GM18867 (cell line): ENCODE results near the gene NHSL1.
"Not testable (repeated sequence)": the region's sequence is repeated elsewhere in the genome, so short reads cannot be mapped to it uniquely, and the experiment has no call there.

Source experiments
- ATAC-seq: cut with Tn5 transposase; IDR thresholded peaks from one replicate; pipeline ENCODE4 v1.9.1; 2021; ENCODE audit warnings: mild to moderate bottlenecking, moderate library complexity; ENCODE audit not compliant: unreplicated experiment

NHSL1 gene

GRCh38 chr6:138430361-138431145 is 68.7 kb downstream of the NHSL1 start:
- no peak for ATAC-seq

GRCh38 chr6:138429761-138430160 is 69.5 kb downstream of the NHSL1 start:
- no peak for ATAC-seq

GRCh38 chr6:138428944-138429598 is 70.2 kb downstream of the NHSL1 start:
- peak; percentile 48 for ATAC-seq

- ATAC-seq = no peak
Measured at GRCh38 chr6:138427701-138428100, 71.6 kb downstream of the NHSL1 start.

- no peak for ATAC-seq
Measured at GRCh38 chr6:138426500-138427123, 72.7 kb downstream of the NHSL1 start.

- ATAC-seq = not testable (repeated sequence)
Measured at GRCh38 chr6:138425256-138425655, 74.0 kb downstream of the NHSL1 start.

GRCh38 chr6:138424004-138424904 is 75.0 kb downstream of the NHSL1 start:
- ATAC-seq = no peak

GRCh38 chr6:138422861-138423260 is 76.4 kb downstream of the NHSL1 start:
- no peak for ATAC-seq

- ATAC-seq = no peak
Measured at GRCh38 chr6:138421608-138422007, 77.7 kb downstream of the NHSL1 start.

- ATAC-seq = no peak
Measured at GRCh38 chr6:138421089-138421488, 78.2 kb downstream of the NHSL1 start.

GRCh38 chr6:138420356-138420755 is 78.9 kb downstream of the NHSL1 start:
- ATAC-seq = no peak

GRCh38 chr6:138419766-138420165 is 79.5 kb downstream of the NHSL1 start:
- no peak for ATAC-seq

- no peak for ATAC-seq
Measured at GRCh38 chr6:138418118-138418742, 81.1 kb downstream of the NHSL1 start.

- ATAC-seq = no peak
Measured at GRCh38 chr6:138417493-138418117, 81.7 kb downstream of the NHSL1 start.

GRCh38 chr6:138416206-138416605 is 83.1 kb downstream of the NHSL1 start:
- no peak for ATAC-seq

- no peak for ATAC-seq
Measured at GRCh38 chr6:138415125-138415524, 84.2 kb downstream of the NHSL1 start.

- no peak for ATAC-seq
Measured at GRCh38 chr6:138410972-138411880, 88.1 kb downstream of the NHSL1 start.

- no peak for ATAC-seq
Measured at GRCh38 chr6:138410048-138410735, 89.1 kb downstream of the NHSL1 start.
